Brain pericyte (primary cell): ENCODE results near the gene DNAH10.
"Not testable (repeated sequence)": the region's sequence is repeated elsewhere in the genome, so short reads cannot be mapped to it uniquely, and the experiment has no call there.

Experiments
- DNase-seq: peaks from one replicate; pipeline ENCODE4 v3.0.0-alpha.2; 2012; ENCODE audit warnings: low read depth, low spot score

DNAH10 gene

DNA sequence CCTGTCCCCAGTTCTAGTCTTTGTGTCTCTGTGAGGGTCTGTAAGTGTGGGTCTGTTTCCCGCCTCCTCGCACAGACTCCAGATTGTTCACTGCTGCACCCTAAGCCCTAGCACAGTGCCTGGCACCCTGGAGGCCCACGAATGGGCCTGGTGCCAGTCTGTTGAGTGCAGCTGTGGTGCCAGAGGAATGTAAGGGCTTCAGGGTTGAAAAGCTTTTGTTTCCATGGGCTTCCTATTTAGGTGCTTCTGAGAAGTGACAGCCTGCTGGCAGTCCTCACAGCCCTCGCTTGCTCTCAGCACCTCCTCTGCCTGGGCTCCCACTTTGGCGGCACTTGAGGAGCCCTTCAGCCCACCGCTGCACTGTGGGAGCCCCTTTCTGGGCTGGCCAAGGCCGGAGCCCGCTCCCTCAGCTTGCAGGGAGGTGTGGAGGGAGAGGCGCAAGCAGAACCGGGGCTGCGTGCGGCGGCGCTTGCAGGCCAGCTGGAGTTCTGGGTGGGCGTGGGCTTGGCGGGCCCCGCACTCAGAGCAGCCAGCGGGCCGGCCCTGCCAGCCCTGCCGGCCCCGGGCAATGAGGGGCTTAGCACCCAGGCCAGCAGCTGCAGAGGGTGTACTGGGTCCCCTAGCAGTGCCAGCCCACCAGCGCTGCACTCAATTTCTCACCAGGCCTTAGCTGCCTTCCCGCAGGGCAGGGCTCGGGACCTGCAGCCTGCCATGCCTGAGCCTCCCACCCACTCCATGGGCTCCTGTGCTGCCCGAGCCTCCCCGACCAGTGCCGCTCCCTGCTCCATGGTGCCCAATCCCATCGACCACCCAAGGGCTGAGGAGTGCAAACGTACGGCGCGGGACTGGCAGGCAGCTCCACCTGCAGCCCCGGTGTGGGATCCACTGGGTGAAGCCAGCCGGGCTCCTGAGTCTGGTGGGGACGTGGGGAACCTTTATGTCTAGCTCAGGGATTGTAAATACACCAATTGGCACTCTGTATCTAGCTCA lies 184.7 kb downstream of the DNAH10 start:
- not testable (repeated sequence) for DNase-seq

DNA sequence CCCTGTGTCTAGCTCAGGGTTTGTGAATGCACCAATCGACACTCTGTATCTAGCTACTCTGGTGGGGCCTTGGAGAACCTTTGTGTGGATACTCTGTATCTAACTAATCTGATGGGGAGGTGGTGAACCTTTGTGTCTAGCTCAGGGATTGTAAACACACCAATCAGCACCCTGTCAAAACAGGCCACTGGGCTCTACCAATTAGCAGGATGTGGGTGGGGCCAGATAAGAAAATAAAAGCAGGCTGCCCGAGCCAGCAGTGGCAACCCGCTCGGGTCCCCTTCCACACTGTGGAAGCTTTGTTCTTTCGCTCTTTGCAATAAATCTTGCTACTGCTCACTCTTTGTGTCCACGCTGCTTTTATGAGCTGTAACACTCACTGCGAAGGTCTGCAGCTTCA lies 185.4 kb downstream of the DNAH10 start:
- DNase-seq, result not testable (repeated sequence)

DNA sequence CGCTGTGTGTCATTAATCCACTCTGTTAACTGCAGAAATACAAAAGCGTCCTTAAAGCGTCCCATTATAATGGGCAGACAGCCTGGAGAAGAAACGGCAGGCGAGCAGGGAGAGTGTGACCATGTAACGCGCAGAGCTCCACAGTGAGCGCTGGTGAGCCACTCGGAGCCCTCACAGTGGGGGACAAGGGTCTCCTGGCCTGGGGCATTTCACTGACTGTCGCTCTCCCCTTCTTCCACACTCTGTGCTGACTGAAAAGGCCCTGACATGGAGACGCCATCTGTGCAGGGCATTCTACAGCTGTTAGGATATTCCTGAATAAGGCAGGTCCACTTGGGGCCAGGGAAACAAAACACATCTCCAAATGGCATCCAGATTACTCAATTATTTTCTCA lies 186.3 kb downstream of the DNAH10 start:
- DNase-seq, result no peak

DNA sequence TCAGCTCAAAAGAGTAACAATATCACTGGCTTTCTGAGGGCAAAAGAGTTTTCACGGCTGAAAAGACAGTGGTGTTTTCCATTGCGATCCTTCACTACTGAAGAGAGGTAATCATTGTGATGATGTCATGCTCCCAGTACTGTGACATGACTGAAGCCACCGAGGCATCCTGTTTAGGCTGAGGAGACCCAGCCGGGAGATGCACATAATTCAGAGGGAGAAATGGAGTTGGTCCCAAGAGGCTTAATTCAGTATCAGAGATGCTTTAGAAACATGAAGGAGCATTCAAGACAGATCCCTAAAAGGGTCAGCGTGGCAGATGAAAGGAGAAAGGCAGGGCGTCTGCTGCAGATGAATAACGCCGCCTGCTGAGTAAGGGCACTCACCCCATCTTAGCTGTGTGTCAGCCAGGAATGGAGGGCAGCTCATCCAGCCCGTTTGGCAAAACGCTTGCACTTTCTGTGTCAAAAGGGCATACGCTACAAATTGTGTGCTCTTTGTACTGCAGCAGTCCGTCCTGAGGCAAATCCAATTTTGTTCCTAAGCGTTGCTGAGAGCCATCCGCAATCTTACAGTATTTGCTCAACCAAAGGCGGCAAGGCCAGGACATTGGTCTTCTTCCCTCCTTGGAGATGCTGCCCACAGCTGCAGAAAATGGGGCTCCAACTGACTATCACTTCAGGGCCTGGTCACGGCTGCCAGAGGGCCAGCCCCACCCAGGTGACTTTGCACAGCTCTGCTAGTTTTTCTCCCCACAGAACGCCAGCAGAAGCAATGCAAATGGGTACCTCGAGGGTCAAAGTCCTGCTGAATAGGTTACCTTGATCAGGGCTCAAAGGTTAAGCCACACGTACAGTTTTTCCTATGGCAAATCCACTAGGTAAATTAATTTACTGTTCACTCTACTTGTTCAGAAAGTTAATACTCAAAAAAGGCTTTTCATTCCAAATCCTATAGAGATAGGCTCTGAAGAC lies 187.0 kb downstream of the DNAH10 start:
- DNase-seq, result no peak

DNA sequence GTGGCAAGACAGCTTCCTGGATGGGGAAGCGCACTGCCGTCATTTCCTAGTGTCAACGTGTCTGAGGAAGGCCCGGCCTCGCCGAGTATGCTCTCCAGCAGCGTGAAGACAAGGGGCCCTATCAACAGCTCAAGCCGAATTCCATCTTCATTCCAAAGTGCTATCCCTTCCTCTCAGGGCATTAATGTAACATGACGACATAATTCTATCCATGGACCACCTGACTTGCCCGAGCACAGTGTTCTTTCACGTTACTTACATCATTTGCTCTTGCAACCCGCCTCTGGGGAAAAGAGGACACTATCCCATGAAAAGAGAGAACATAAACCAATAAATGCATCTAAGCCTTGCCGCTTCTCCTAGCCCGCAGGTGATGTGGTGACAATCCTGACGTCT lies 187.7 kb downstream of the DNAH10 start:
- DNase-seq, result no peak

DNA sequence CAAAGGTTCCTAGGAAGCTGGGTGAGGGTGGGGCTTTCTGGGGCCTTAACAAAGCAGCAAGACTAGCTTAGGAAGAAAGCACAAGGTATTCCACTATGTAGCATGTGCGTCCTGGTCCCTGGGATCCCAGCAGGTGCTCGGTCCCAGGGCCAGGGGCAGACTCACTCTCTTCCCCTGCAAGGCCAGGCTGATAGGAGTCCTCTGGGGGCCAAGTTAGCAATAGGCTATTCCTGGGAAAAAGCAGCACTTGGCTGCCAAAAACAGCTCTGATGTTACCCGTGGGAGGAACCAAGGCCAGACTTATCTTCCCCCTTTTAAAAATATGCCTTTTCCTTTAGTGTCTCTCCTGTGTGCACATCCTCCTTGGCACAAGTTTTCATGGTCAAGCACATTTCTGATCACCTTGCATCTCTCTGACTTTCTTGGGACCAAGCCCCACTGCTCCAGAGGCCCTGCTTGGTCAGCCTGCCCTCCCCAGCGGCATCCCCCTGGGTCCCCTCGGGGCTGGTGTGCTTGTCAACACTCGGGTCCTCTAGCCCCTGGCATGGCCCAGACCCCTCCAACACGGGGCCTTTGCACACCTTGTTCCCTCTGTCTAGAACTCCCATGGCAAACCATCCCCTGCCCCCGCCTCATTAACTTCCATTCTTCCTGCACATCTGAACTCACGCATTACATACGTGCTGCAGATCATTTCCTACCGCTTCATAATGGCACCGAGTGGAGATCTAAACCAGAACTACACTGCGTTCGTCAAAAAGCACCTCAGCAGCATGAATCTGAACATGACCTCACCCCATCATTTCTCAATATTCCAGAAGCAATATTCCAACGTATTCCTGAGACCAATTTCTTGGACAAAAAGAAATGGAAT lies 188.6 kb downstream of the DNAH10 start:
- no peak for DNase-seq

DNA sequence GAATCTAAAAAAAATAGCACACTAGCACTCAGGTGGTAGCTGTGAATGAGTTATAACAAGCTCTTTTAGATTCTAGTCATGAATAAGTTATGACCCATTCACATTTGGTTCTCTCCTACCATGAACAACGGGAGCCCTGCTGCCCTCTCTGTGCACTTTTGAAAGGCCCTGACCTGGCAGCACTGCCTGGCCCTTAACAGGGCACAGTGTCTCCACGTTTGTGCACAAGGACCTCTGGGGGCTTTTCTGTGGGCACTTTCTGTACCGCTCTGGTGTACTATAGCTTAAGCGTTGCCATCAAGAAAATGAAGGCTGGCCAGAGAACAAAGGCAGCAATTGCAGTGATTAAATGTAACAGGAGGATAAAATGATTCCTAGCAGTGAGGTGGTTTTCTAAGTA lies 189.4 kb downstream of the DNAH10 start:
- DNase-seq, result no peak

DNA sequence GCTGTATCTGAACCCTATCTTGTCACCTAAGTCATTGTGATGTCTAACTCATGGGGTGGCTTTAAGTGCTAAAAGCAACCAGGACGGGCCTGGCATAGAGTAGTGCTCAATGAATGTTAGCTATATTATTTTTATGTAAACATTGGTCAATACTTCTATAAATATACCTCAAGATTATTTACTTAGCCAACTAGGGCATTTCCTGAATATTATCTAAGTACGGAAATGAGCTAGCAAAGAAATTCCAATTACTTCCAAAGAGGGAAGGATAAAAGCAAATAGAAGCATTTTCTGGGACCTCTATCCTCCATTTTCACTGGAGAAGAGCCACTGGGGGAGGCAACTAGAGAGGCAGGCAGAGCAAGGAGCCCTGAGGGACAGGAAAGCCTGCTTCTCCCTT lies 189.9 kb downstream of the DNAH10 start:
- DNase-seq, result no peak

DNA sequence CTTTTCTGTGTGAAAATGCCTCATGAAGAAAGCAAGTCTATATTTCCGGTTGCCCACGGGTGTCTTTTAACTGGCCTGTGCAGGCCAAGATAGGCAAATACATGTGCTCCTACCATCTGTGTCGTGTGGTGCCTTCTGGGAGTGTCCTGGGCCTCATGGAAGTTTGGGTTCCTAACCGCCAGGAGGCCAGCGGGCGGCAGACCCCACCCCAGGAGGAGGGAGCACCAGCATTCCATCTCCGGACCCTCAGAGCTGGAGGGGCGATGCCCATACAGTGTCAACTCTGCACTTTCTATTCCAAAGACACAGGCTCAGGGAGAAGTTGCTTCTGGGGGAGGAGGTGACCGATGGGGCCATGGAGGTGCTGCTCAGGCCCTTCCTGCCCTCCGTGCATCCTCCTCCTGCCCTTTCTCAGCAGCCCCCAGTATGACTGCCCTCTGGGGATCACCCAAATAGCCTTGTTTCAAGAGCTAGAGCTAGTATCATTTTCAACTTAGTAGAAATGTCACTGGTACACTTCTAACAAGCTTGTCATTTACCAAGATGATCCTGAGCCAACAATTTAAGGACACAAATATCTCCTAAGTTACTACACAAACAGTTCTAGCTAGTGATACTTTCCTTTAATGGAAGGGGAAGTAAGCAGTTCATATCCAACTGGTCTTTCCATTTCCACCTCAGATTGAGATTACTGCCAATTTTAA lies 192.7 kb downstream of the DNAH10 start:
- DNase-seq, result no peak

DNA sequence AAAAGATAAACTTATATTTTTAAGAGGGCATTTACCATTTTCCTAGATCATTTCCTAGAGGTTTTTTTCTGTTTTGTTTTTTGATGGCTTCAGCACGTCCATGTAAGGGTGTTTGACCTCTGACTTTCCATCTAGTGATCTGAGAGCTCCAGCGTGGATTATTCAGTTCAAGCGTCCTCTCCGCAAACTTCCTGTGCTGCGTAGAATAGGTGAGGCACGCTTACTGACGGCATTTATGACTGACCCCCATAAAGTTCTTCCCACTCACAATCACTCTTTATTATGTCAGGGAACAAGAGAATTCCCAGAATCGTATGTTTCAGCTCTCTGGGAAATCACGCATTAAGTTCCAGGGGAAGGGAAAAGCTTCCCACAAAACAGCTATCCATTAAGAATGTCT lies 194.1 kb downstream of the DNAH10 start:
- no peak for DNase-seq

DNA sequence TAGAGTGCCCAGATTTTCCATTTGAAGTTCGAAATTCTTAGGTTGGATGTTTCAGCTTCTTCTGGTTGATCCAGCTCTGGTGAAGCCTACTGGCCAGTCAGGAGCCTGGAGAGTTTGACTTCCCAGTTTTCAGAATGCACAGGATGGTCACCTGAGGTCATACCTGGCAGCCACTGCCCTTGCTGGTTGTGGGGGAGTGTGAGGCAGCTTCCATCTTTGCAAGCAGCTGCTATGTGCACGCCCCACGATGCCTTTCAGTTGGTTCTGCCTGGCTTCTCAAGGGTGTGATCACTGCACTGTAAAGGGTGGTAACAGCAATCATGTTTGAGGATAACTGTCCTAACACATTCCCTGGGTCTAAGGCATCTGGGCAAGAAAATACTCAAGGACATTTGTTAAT lies 195.1 kb downstream of the DNAH10 start:
- no peak for DNase-seq

DNA sequence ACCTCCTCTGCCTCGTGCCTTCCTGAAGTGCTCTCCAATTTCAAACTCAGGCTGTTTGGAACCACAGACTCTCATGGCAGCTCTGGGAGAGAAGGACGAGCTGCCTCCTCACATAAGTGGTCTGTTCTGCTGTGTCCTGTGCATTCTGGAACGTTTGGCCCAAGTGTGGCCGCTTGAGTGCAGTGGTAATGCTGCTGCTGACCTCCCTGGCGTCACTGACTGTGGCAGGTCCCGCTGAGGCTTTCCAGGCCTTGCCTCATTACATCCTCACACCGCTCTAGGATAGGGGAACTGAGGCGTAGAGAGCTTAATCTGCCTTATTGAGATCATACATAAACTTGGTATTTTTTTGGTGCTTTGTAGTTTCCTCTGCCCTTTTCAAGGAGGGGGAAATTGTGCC lies 196.4 kb downstream of the DNAH10 start:
- DNase-seq, result no peak

DNA sequence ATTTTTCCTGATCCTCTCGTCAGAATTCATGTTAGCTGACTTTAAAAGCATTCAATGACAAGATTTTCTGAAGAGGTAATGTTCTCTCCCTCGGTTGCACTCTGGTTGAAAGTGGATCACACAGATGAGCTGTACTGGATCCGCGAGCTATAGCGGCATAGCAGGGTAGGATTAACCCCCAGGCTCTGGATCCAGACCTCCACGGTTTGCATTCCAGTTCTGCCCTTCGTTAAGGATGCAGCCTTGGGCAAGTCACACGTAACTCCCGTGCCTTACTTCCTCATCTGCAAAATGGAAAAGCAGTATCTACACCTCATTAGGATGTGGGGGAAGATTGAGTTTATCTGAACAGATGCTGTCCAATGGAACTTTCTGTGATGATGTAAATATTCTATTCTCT lies 196.8 kb downstream of the DNAH10 start:
- DNase-seq, result no peak

DNA sequence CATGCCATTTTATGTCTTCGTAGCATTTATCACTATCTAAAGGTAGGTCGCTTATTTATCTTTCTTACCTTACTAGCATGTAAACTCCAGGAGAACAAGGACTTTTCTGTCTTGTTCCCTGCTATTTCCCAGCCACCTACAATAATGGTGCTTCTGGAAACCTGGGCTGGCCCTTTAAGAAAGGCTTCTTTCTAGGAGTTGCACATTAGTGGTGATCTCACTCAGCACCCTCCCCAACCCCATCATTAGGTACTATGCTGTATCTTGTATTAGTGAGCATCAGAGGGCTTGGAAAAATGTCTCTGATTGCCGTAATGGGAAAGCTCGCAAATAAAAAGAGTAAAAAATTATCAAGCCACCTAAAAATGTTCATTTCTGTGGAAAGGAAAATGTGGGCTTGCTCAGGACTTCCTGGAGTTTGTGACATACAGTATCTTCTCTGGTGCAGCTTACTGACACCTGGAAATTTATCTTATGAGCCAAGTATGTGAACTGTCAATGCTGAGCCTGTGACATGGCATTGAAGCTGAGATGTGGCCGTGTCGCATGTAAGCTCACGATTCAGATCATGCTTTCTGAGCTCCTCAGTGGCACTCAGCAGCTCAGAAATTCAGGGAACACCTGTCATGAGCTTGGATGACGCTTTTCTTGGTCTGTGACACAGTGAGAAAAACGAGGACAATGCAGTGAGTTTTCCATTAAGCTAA lies 198.1 kb downstream of the DNAH10 start:
- no peak for DNase-seq

DNA sequence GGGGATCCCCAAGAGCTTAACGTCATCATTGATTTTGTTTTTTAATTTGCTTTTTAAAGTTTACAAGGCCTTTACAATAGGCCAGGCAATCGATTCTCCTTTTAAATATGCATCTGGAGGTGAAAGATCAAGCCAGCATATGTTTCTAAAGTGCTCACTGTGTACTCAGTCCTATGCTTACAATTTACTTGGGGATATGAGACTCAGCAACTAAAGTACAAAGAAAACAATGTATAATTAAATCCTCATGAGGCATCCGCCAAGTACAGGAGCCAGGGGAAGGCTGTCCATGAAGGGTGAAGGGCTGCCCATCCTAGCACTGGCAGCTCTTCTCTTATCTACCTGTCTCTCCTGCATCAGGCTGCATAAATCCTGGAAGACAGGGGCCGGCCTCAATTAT lies 198.8 kb downstream of the DNAH10 start:
- DNase-seq, result no peak

DNA sequence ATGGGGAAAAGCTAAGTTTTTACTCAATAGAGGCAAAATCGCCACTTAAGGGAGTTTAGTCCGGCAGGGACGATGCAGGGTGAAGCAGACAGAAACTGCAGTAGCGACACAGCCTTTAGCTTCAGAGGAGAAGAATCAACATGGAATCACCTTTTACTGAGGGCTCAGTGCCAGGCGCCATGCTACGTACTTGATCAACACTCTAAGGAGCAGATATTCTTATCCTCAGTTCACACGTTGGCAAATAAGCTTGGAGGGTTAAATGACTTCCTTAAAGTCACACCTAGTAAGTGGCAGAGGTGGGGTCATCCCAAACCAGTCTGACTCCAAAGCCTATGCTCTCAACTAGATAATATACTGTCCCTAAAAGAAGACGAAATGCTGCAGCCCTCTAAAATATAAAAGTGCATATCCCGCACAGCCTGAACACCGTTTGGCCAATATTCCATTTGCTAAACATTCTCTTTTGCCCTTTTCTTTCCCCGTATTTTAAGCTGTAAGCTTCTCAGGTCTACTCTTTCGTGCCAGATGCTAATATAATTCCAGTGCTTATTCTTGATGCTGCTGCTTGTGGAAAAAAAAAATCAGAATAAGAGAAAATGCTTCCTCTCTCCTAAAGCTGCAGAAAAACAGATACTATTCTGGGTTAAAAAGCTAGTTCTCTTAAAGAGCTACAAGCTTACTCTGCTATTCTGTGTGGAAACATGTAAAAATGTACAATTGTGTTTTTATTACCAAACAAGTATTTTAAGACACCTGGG lies 199.7 kb downstream of the DNAH10 start:
- no peak for DNase-seq

DNA sequence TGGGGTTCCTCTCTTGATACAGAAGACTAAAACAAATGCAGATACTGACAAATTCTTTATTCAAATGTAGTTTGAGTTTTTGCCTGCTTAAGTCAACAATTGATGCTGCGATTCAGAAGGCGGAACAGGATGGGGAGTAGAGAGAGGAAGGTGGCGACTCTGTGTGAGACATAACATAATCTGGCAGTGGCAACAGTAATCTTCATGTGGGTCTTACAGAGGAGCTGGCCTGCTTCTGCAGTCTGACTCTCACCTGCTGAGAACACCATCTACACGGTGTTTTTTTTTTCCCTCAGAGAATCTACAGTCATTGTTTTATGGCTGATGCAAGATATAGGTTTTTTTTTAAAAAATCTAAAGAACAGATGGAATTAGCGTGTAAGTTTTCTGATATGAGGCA lies 200.4 kb downstream of the DNAH10 start:
- DNase-seq, result no peak

DNA sequence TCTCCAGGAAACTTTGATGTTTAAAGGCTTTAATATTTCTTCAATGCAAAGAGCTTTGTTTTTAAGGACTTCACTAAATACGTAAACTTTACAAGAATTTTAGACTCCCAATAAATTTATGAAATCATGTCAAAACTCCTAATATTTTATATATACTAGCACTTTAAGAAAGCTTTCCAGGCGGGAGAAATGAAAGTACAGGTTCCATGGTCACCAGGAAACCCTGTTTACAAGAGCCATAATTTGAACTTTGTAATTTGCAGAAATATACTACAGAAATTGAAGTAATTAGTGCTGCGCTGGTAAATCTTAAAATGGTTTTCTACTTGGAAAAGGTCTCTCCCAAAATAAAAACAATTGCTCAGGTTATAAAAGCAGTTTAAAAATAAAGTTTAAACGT lies 201.7 kb downstream of the DNAH10 start:
- DNase-seq, result no peak

DNA sequence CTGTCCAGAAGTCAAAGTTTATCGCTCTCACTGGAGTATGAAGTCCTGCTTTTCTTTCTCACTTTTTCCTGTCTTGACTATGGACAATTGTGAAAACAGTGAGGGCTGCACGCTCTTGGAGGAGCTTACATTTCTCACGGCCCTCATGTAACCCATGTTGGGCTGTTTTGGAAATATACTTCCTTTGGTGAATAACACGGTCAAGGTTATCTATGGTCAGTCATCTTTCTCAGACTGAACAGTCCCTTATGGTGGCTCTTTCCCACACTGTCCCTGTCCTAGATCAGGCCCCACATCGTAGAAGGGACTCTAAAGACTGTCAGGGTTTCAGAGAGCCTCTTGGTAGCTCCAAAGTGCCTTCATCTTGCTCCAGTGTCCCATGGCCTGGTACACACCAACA lies 203.3 kb downstream of the DNAH10 start:
- no peak for DNase-seq
